Stimulated activated CD4-positive, alpha-beta T cell treated with anti-CD3 and anti-CD28 coated beads, Interleukin-4, amount 100 ng/mL, for 24 hours (primary cell): ENCODE data around the gene CHST5.

Source experiments
- DNase-seq: peaks from one replicate; pipeline ENCODE4 v3.0.0-alpha.2; 2020

The CHST5 gene

GRCh38 chr16:75535901-75536300 lies at the start of gene CHST5:
TSS of gene CHST5 (minus strand) at chr16:75536108. CDS start at chr16:75530384, 5,724 bp downstream.
- DNase-seq, result no peak

GRCh38 chr16:75584108-75584507 lies 48.2 kb upstream of the CHST5 start:
- no peak for DNase-seq

GRCh38 chr16:75579281-75579834 lies 43.5 kb upstream of the CHST5 start:
- no peak for DNase-seq

GRCh38 chr16:75578725-75579124 lies 42.8 kb upstream of the CHST5 start:
- DNase-seq, result no peak

- no peak for DNase-seq
Measured at GRCh38 chr16:75578212-75578611, 42.3 kb upstream of the CHST5 start.

GRCh38 chr16:75576384-75576811 lies 40.5 kb upstream of the CHST5 start:
- no peak for DNase-seq

GRCh38 chr16:75575958-75576357 lies 40.0 kb upstream of the CHST5 start:
- no peak for DNase-seq

GRCh38 chr16:75573955-75574354 lies 38.0 kb upstream of the CHST5 start:
- DNase-seq, result no peak

GRCh38 chr16:75572864-75573542 lies 37.1 kb upstream of the CHST5 start:
- no peak for DNase-seq

GRCh38 chr16:75570396-75571065 lies 34.6 kb upstream of the CHST5 start:
- no peak for DNase-seq

GRCh38 chr16:75567911-75568310 lies 32.0 kb upstream of the CHST5 start:
- DNase-seq, result no peak

GRCh38 chr16:75566758-75567255 lies 30.9 kb upstream of the CHST5 start:
- peak; percentile 25 for DNase-seq

GRCh38 chr16:75566040-75566757 lies 30.3 kb upstream of the CHST5 start, which contains the start of gene GABARAPL2:
TSS of gene GABARAPL2 (plus strand) at chr16:75566379. CDS start at chr16:75566487, 108 bp downstream.
- peak; percentile 89 for DNase-seq

GRCh38 chr16:75565640-75566039 lies 29.7 kb upstream of the CHST5 start:
- no peak for DNase-seq

GRCh38 chr16:75559564-75560372 lies 23.9 kb upstream of the CHST5 start:
- DNase-seq, result no peak

GRCh38 chr16:75558846-75559401 lies 23.0 kb upstream of the CHST5 start:
- DNase-seq, result no peak

GRCh38 chr16:75556431-75556950 lies 20.6 kb upstream of the CHST5 start:
- DNase-seq, result no peak

- peak; percentile 98 for DNase-seq
Measured at GRCh38 chr16:75555707-75556430, 20.0 kb upstream of the CHST5 start, which contains the start of gene TMEM231. TSS of gene TMEM231 (minus strand) at chr16:75556252. CDS start at chr16:75556209, 43 bp downstream.

GRCh38 chr16:75555213-75555706 lies 19.4 kb upstream of the CHST5 start:
- DNase-seq, result peak; percentile 14

- no peak for DNase-seq
Measured at GRCh38 chr16:75552951-75553350, 17.0 kb upstream of the CHST5 start.

GRCh38 chr16:75550211-75550662 lies 14.3 kb upstream of the CHST5 start:
- peak; percentile 22 for DNase-seq
